ENCODE measurements around the gene KCTD7. TPM values are rescaled to one million over a fixed set of nuclear protein-coding genes. Genes with fewer than 3 reads are reported as not detected.
"Not testable (repeated sequence)": the region's sequence is repeated elsewhere in the genome, so short reads cannot be mapped to it uniquely, and the experiment has no call there.

Gene KCTD7
- total and polyA plus RNA-seq, 12 donors = 6.7 to 13.6 (median 8.1) TPM

DNA sequence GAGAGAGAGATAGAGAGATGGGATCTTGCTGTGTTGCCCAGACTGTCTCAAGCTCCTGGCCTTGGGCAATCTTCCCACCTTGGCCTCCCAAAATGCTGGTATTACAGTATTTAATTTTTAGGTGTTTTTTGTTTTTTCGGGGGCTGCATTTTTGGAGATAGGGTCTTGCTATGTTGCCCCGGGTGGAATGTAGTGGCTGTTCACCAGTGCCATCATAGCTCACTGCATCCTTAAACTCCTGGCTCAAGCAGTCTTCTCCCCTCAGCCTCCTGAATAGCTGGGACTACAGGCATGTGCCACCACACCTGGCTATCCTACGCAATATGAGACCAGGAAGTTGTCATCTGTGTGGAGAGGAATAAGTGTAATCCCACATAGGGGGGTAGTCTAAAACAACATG, 42.4 kb downstream of the KCTD7 start:
- Histone ChIP-seq H3K9me3 (no peaks in the 10 kb centered on the region), H3K27ac (no peak overlapping the region), H3K36me3 (no peaks in the 10 kb centered on the region), H3K27me3 (no peaks in the 10 kb centered on the region), H3K4me1 (peaks cover 0 to 10% (median 0%) of the 10 kb centered on the region in 9 donors), H3K4me3 (no peak overlapping the region)
- intact Hi-C loops (cut with DNase I) = no loop called here
- TF ChIP-seq, protein P1, sequence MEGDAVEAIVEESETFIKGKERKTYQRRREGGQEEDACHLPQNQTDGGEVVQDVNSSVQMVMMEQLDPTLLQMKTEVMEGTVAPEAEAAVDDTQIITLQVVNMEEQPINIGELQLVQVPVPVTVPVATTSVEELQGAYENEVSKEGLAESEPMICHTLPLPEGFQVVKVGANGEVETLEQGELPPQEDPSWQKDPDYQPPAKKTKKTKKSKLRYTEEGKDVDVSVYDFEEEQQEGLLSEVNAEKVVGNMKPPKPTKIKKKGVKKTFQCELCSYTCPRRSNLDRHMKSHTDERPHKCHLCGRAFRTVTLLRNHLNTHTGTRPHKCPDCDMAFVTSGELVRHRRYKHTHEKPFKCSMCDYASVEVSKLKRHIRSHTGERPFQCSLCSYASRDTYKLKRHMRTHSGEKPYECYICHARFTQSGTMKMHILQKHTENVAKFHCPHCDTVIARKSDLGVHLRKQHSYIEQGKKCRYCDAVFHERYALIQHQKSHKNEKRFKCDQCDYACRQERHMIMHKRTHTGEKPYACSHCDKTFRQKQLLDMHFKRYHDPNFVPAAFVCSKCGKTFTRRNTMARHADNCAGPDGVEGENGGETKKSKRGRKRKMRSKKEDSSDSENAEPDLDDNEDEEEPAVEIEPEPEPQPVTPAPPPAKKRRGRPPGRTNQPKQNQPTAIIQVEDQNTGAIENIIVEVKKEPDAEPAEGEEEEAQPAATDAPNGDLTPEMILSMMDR (IDR thresholded peaks at IDR 0.05) = no peak
- 96 to 99% methylated on average over 3 of the region's 3 CpGs for WGBS, 2 donors
- ATAC-seq = no peak
- no peak for DNase-seq

DNA sequence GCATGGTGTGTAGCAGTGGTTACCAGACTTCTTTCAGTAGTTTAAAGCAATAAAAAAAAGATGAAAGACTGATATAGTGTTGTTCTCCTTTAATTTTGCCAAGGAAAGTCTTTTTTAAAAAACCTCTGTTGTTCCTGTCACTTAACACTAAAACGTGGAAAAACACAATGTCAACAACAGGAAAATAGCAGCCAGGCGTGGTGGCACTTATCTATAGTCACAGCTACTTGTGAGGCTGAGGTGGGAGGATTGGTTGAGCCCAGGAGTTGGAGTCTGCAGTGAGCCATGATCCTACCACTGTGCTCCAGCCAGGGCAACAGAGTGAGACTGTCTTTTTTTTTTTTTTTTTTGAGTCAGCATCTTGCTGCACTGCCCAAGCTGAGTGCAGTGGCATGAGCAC, 42.8 kb downstream of the KCTD7 start:
- H3K27ac ChIP-seq; H3K27me3 ChIP-seq; H3K9me3 ChIP-seq; ATAC-seq; H3K36me3 ChIP-seq; H3K4me1 ChIP-seq; DNase-seq; intact Hi-C loops (cut with DNase I); H3K4me3 ChIP-seq: not testable (repeated sequence)
- WGBS, 2 donors = 89% methylated on average over 2 of the region's 2 CpGs

DNA sequence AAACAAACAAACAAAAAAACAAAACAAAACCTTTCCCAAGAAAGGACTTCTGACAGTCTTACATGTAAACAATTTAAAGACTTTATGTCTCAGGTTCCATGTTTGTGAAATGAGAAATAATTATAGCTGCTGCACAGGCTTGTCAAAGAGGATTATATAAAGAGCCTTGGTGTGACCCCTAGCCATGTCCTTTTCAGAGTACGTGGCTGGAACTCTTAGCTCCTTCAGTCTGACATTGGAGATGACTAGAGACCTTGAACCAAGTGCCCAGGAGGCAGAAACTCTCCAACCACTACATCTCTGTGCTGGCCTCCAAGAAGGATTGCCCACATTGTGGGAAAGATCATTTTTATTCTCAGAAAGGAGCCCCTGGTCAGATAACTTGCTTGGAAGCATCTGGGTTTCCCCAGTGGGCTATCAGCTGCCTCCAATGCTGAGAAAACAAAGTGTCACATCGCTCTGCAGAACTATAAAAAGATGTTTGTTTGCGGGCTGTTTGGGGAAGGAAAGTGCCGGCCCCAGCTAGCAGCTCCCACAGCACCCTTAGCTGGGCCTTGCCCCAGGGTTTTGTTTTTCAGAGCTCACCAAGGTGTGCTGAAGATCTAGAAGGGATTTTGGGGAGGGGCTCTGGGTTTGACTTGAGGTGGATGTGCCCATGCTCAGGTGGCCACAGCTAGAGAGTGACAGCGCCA, 43.9 kb downstream of the KCTD7 start:
- H3K27me3 ChIP-seq; DNase-seq; H3K9me3 ChIP-seq; H3K27ac ChIP-seq; intact Hi-C loops (cut with DNase I); H3K4me1 ChIP-seq; H3K36me3 ChIP-seq; H3K4me3 ChIP-seq: not testable (repeated sequence)
- peak in 5 of 8 donors; percentile 16 to 62 (median 56) for ATAC-seq
- WGBS, 2 donors = 61% methylated on average over 3 of the region's 5 CpGs; no CpG with 5 or more reads in 1 of the 2 donors

DNA sequence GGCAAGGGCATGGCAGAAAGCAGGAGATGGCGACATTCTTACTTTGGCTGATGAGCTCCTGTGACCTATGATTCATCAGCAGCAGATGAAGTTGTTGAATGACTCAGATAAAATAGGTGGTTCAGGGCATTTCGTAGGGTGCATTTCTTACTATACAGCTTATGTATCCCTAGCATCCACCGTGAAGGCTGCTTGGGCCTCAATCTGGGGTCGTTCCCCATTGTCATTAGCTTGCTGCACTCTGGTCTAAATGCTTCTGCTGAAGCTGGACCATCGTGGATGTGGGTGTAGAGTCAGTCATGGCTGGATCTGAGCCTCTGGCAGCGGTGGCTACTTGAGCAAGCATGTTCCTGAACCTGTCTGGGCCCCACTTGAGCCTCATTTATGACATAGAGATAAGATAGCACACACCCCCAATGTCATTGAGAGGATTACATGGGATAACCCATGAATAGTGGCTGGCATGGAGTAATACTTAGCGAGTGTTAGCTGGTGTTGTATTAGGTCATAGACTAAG, 44.5 kb downstream of the KCTD7 start:
- WGBS, 2 donors = 51 to 69% methylated on average over 5 of the region's 7 CpGs
- H3K9me3 ChIP-seq; H3K36me3 ChIP-seq; H3K27me3 ChIP-seq; H3K4me3 ChIP-seq; intact Hi-C loops (cut with DNase I); DNase-seq; H3K4me1 ChIP-seq: not testable (repeated sequence)
- peak in 5 of 8 donors; percentile 26 to 81 (median 68) for ATAC-seq
- peak overlapping the region in 1 of 10 donors; percentile 47 for H3K27ac ChIP-seq

DNA sequence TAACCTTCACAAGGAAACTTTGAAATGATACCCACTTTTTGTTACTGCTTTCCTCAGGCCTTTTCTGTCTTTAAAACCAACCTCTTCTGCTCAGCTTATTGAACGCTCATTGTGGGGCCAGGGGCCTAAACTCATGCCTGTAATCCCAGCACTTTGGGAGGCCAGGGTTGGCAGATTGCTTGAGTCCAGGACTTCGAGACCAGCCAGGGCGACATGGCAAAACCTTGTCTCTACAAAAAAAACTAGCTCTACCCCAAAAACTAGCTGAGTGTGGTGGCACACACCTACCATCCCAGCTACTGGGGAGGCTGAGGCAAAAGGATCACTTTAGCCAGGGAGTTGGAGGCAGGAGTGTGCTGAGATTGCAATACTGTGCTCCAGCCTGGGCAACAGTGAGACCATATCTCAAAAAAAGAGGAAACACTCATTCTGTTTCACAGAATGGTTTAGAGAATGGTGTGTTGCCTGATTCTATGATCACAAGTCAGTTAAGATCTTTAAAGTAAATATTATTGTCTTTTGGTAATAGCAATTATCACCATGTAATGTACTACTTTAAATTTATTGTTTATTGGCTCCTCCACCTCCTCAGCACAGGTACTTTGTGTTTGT, 51.1 kb downstream of the KCTD7 start:
- intact Hi-C loops (cut with DNase I) = loop anchor here in 4 of 10 donors (5.0 to 10.0 kb wide), 4 partner anchors 55 to 318 kb away; partner anchors contain the start of genes RABGEF1 (in 1 of the 4), SBDS (in 1 of the 4) and TYW1 (in 1 of the 4)
- TF ChIP-seq, protein P1 (IDR thresholded peaks at IDR 0.05) = no peak
- DNase-seq (no peak), ATAC-seq (no peak)
- Histone ChIP-seq H3K27me3 (no peaks in the 10 kb centered on the region), H3K9me3 (no peaks in the 10 kb centered on the region), H3K4me3 (no peak overlapping the region), H3K36me3 (no peaks in the 10 kb centered on the region), H3K27ac (no peak overlapping the region), H3K4me1 (peaks cover 0 to 40% (median 18%) of the 10 kb centered on the region in 9 donors)
- WGBS, 2 donors = 85 to 98% methylated on average over 3 of the region's 3 CpGs

Data from heart right ventricle (tissue), 16 donors.